Activated T-helper 17 cell treated with anti-CD3 and anti-CD28 coated beads, Interleukin-2, amount 50 U/mL, for 72 hours (primary cell): ENCODE data around the gene UBN2. TPM values are rescaled to one million over a fixed set of nuclear protein-coding genes. Genes with fewer than 3 reads are reported as not detected.
"Not testable (repeated sequence)": the region's sequence is repeated elsewhere in the genome, so short reads cannot be mapped to it uniquely, and the experiment has no call there.

ENCODE experiments used
- ATAC-seq: fragments of 150-1000 bp; cut with Tn5 transposase; replicated peaks from 2 replicates; pipeline ENCODE4 v1.10.0; 2021; ENCODE audit warnings: mild to moderate bottlenecking, moderate library complexity
- H3K27ac Mint-ChIP-seq: one replicate; pipeline ENCODE4 v1.8.0; 2022; ENCODE audit warnings: mixed read lengths
- H3K27me3 Mint-ChIP-seq: one replicate; pipeline ENCODE4 v1.8.0; 2022; ENCODE audit warnings: mixed read lengths
- H3K36me3 Mint-ChIP-seq: one replicate; pipeline ENCODE4 v1.8.0; 2022; ENCODE audit warnings: low read depth, mild to moderate bottlenecking, mixed read lengths
- H3K4me1 Mint-ChIP-seq: one replicate; pipeline ENCODE4 v1.8.0; 2022; ENCODE audit warnings: mixed read lengths
- H3K4me3 Mint-ChIP-seq: one replicate; pipeline ENCODE4 v1.8.0; 2022; ENCODE audit warnings: mild to moderate bottlenecking, mixed read lengths
- H3K9me3 Mint-ChIP-seq: one replicate; pipeline ENCODE4 v1.8.0; 2022; ENCODE audit warnings: mixed read lengths
- total RNA-seq, 2 donors: library from RNA; stranded (reverse); gene quantifications; one replicate each; pipeline ENCODE4 v1.2.3, GENCODE V29; 2022

The UBN2 gene
- total RNA-seq, 2 donors from 2014 or later, result 11.8 to 16.2 TPM

DNA sequence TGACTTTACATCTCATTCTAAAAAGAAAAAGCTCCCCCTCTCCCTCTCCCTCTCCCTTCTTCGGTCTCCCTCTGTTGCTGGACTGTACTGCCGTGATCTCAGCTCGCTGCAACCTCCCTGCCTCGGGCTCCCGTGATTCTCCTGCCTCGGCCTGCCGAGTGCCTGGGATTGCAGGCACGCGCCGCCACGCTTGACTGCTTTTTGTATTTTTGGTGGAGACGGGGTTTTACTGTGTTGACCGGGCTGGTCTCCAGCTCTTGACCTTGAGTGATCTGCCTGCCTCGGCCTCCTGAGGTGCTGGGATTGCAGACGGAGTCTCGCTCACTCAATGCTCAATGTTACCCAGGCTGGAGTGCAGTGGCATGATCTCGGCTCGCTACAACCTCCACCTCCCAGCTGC lies 6.2 kb upstream of the UBN2 start:
- not testable (repeated sequence) for H3K4me3 Mint-ChIP-seq, H3K4me1 Mint-ChIP-seq, H3K36me3 Mint-ChIP-seq, H3K27ac Mint-ChIP-seq, H3K9me3 Mint-ChIP-seq, ATAC-seq
- H3K27me3 Mint-ChIP-seq, result peaks cover 11% of the 10 kb centered on the region

- not testable (repeated sequence) for H3K9me3 Mint-ChIP-seq, ATAC-seq, H3K27me3 Mint-ChIP-seq, H3K4me3 Mint-ChIP-seq, H3K4me1 Mint-ChIP-seq, H3K27ac Mint-ChIP-seq, H3K36me3 Mint-ChIP-seq
Observed at GRCh38 chr7:139225286-139226157, 5.5 kb upstream of the UBN2 start.

DNA sequence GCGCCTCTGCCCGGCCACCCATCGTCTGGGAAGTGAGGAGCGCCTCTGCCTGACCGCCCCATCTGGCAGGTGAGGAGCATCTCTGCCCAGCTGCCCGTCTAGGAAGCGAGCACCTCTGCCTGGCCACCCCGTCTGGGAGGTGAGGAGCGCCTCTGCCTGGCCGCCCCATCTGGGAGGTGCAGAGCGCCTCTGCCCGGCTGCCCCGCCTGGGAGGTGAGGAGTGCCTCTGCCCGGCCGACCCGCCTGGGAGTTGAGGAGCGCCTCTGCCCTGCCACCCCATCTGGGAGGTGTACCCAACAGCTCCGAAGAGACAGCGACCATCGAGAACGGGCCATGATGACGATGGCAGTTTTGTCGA lies 4.9 kb upstream of the UBN2 start:
- not testable (repeated sequence) for H3K4me1 Mint-ChIP-seq, ATAC-seq, H3K27ac Mint-ChIP-seq, H3K36me3 Mint-ChIP-seq, H3K9me3 Mint-ChIP-seq, H3K27me3 Mint-ChIP-seq, H3K4me3 Mint-ChIP-seq

DNA sequence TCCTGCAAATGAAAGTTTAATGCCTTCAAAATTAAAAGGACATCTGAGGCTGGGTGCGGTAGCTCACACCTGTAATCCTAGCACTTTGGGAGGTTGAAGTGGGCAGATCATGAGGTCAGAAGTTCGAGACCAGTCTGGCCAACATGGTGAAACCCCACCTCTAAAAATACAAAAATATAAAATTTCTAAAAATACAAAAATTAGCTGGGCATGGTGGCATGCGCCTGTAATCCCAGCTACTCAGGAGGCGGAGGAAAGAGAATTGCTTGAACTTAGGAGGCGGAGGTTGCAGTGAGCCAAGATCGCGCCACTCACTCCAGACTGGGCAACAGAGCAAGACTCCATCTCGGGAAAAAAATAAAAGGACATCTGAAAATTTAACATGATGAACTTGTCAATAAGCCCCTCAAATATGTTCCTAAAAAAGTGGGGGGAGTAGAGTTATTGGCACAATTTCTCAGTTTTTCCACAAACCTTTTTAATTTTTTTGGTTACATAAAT lies 4.0 kb upstream of the UBN2 start:
- not testable (repeated sequence) for ATAC-seq, H3K27me3 Mint-ChIP-seq, H3K36me3 Mint-ChIP-seq, H3K27ac Mint-ChIP-seq, H3K4me1 Mint-ChIP-seq, H3K4me3 Mint-ChIP-seq, H3K9me3 Mint-ChIP-seq

DNA sequence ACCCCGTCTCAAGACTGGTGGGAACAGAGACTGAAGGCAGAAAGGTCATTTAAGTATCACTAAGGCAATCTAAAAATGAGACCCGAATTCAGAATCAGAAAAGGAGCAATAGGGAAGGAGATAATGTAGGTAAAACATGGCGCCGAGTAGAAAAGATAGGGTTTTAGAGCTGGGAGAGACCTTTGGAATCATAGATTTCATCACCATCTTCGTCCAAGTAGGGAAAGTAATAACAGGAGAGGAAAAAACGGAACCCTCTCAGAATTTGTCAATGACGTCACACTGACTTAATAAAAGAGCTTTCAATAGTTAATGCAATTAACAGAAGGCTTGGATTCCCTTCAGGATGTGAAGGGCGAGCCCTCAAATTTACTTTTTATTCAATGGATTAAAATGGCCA lies 1.0 kb upstream of the UBN2 start:
- Mint-ChIP-seq H3K9me3 (no peaks in the 10 kb centered on the region), H3K27me3 (no peaks in the 10 kb centered on the region), H3K36me3 (peaks cover 8% of the 10 kb centered on the region), H3K4me1 (peaks cover 12% of the 10 kb centered on the region), H3K4me3 (peak overlapping the region; percentile 97), H3K27ac (peak overlapping the region; percentile 97)
- ATAC-seq, result no peak

- H3K9me3 Mint-ChIP-seq, result no peaks in the 10 kb centered on the region
- H3K4me1 Mint-ChIP-seq, result peaks cover 12% of the 10 kb centered on the region
- H3K27me3 Mint-ChIP-seq, result no peaks in the 10 kb centered on the region
- peak overlapping the region; percentile 97 for H3K4me3 Mint-ChIP-seq
- peak overlapping the region; percentile 97 for H3K27ac Mint-ChIP-seq
- no peak for ATAC-seq
- peaks cover 8% of the 10 kb centered on the region for H3K36me3 Mint-ChIP-seq
Observed at GRCh38 chr7:139230484-139230773, 608 bp upstream of the UBN2 start.

DNA sequence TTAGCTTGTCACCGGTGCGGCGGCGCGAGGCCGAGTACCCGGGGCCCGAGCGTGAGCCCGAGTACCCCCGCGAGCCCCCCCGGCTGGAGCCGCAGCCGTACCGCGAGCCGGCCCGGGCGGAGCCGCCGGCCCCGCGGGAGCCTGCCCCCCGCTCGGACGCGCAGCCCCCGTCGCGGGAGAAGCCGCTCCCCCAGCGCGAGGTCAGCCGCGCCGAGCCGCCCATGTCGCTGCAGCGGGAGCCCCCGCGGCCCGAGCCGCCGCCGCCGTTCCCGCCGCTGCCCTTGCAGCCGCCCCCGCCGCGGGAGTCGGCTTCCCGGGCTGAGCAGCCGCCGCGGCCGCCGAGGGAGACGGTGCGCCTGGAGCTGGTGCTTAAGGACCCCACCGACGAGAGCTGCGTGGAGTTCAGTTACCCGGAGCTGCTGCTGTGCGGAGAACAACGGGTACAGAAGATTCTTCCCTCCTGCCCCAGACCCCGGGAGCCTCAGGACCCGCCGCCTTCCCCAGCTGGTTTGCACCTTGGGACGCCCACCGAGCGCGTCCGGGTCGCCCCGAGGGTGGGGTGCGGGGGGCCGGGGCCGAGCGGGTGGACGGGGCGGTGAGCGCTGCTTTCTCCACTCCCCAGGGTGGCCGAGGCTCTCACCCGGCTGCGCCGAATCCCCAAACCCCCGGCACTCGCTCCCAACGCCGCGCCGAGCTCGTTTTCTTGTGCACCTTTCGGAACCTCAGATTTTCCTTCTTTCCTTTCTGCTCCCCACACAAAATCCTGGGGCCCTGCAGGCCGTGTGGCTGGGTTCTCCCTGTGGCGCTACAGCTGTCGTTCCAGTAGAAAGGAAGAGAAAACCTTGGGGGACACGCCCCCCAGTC lies 708 bp downstream of the UBN2 start:
- peak overlapping the region; percentile 97 for H3K27ac Mint-ChIP-seq
- H3K4me3 Mint-ChIP-seq, result peak overlapping the region; percentile 97
- peaks cover 16% of the 10 kb centered on the region for H3K4me1 Mint-ChIP-seq
- peak; percentile 17 for ATAC-seq
- H3K27me3 Mint-ChIP-seq, result no peaks in the 10 kb centered on the region
- no peaks in the 10 kb centered on the region for H3K9me3 Mint-ChIP-seq
- peaks cover 17% of the 10 kb centered on the region for H3K36me3 Mint-ChIP-seq

DNA sequence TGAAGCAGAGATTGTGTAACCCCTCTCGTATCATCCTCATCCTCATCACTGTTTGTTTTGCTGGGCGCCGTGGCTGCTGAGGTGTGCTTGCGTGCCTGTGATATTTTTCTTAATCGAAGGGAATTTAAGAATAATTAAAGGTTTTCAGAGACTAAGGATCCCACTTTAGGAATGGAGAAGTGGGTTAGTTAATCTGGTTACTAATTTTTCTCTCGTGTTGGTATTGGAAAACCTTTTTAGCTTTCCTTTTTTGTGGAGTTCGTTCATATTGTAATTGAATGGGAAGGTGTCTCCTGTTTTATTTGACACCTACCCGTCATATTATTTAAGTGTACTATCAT lies 1.3 kb downstream of the UBN2 start:
- Mint-ChIP-seq H3K27ac (peak overlapping the region; percentile 78), H3K4me1 (peaks cover 16% of the 10 kb centered on the region), H3K9me3 (no peaks in the 10 kb centered on the region), H3K4me3 (peak overlapping the region; percentile 88), H3K27me3 (no peaks in the 10 kb centered on the region), H3K36me3 (peaks cover 23% of the 10 kb centered on the region)
- no peak for ATAC-seq

GRCh38 chr7:139232904-139233303 lies 1.9 kb downstream of the UBN2 start:
- Mint-ChIP-seq H3K27me3 (no peaks in the 10 kb centered on the region), H3K4me3 (peak overlapping the region; percentile 88), H3K36me3 (peaks cover 28% of the 10 kb centered on the region), H3K4me1 (peaks cover 16% of the 10 kb centered on the region), H3K9me3 (no peaks in the 10 kb centered on the region), H3K27ac (peak overlapping the region; percentile 78)
- ATAC-seq, result no peak

DNA sequence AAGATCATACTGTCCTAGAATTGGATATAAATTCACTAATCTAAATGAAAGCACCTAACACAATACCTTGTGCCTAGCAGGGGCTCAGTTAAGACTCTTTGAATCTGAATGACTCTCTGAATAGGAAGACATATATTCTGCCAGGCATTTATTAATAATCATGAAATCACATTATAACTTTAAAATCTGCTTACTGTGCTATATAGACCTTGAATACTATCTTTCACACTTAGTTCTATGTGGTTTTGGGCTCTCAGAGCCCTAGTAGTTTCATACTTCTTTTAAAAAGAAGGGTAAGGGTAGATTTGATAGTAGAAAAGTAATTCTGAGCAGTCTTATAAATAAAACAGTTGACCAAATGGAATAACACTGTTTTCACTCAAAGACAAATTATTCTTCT lies 10.2 kb downstream of the UBN2 start:
- H3K4me1 Mint-ChIP-seq, result peaks cover 6% of the 10 kb centered on the region
- H3K4me3 Mint-ChIP-seq, result no peak overlapping the region
- ATAC-seq, result no peak
- H3K36me3 Mint-ChIP-seq, result peaks cover 76% of the 10 kb centered on the region
- H3K9me3 Mint-ChIP-seq, result no peaks in the 10 kb centered on the region
- H3K27ac Mint-ChIP-seq, result no peak overlapping the region
- no peaks in the 10 kb centered on the region for H3K27me3 Mint-ChIP-seq

- ATAC-seq, result peak; percentile 90
- Mint-ChIP-seq H3K4me3 (peak overlapping the region; percentile 2), H3K36me3 (peaks cover 77% of the 10 kb centered on the region), H3K27ac (peak overlapping the region; percentile 47), H3K9me3 (no peaks in the 10 kb centered on the region), H3K4me1 (peaks cover 6% of the 10 kb centered on the region), H3K27me3 (no peaks in the 10 kb centered on the region)
Observed at GRCh38 chr7:139242741-139243281, 11.8 kb downstream of the UBN2 start.

DNA sequence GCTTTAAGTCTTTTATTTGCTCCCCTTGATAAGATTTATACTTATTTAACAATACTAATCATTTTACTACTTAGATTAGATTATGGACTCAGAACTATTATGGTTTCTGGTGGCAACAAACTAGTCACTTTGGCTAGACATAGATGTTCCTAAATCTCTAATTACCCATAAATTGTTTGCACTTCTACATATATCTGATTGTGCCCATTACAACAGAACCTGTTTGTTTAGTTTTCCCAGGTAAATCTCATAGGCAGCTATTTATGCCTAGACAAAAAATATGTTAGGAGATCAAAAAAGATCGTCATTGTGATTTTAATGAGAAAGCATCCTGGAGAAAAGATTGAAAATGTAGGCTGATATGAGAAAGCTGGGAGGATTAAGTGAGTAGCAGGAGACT lies 14.4 kb downstream of the UBN2 start:
- Mint-ChIP-seq H3K36me3 (peaks cover 83% of the 10 kb centered on the region), H3K9me3 (no peaks in the 10 kb centered on the region), H3K27ac (no peak overlapping the region), H3K4me1 (peaks cover 6% of the 10 kb centered on the region), H3K4me3 (no peak overlapping the region), H3K27me3 (no peaks in the 10 kb centered on the region)
- no peak for ATAC-seq

GRCh38 chr7:139246494-139246893 lies 15.5 kb downstream of the UBN2 start:
- H3K36me3 Mint-ChIP-seq, result peaks cover 79% of the 10 kb centered on the region
- H3K4me1 Mint-ChIP-seq, result peaks cover 6% of the 10 kb centered on the region
- no peak overlapping the region for H3K4me3 Mint-ChIP-seq
- no peak for ATAC-seq
- H3K9me3 Mint-ChIP-seq, result no peaks in the 10 kb centered on the region
- no peak overlapping the region for H3K27ac Mint-ChIP-seq
- H3K27me3 Mint-ChIP-seq, result no peaks in the 10 kb centered on the region

DNA sequence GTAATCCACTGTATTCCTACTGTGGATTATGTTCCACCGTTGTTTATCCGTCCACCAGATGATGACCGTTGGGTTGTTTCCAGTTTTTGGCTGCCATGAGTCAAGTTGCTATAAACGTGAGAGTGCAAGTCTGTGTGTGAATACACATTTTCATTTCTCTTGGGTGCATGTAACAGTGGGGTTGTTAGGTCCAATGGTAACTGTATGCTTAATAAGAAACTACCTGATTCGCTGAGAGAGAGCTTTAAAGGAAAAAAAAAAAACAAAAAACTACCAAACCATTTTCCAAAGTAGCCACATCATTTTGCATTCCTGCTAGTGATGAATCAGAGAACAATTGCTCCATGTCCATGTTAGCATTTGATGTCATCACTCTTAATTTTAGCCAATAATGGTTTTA lies 15.9 kb downstream of the UBN2 start:
- ATAC-seq, result no peak
- no peaks in the 10 kb centered on the region for H3K9me3 Mint-ChIP-seq
- H3K27me3 Mint-ChIP-seq, result no peaks in the 10 kb centered on the region
- H3K4me3 Mint-ChIP-seq, result no peak overlapping the region
- no peak overlapping the region for H3K27ac Mint-ChIP-seq
- peaks cover 6% of the 10 kb centered on the region for H3K4me1 Mint-ChIP-seq
- peaks cover 83% of the 10 kb centered on the region for H3K36me3 Mint-ChIP-seq
